ENCODE results near the gene COMMD7. TPM values are rescaled to one million over a fixed set of nuclear protein-coding genes. Genes with fewer than 3 reads are reported as not detected.

The COMMD7 gene
- total and polyA plus RNA-seq, 2 of the 4 experiments (the other 2 are of a cell fraction): 51.8 to 67.5 TPM

DNA sequence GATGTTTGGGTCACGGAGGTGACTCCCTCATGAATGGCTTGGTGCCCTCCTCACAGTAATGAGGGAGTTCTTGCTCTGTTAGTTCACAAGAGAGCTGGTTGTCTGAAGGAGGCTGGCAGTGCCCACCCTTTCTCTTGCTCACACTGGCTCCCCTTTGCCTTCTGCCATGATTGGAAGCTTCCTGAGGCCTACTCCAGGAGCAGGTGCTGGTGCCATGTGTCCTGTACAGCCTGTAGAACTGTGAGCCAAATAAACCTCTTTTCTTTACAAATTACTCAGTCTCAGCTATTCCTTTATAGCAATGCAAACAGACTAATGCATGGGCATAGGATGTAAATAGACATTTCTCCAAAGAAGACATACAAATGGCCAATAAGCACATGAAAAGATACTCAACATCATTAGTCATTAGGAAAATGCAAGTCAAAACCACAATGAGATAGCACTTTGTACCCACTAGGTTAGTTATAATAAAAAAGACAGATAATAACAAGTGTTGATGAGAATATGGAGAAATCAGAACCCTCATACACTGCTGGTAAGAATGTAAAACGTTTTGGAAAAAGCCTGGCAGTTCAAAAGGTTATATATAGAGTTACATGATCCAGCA lies 87.3 kb downstream of the COMMD7 start:
- no peak for DNase-seq
- H3K9me3 ChIP-seq (ENCODE audit: control insufficient read depth, insufficient read depth, low read length): no peaks in the 10 kb centered on the region
- H4K91ac ChIP-seq (ENCODE audit: insufficient read depth, low read depth, low read length): no peak overlapping the region

More for the DNA sequence above, 87.3 kb downstream of the COMMD7 start:
- no peak overlapping the region for H3K18ac ChIP-seq (ENCODE audit: low read depth, low read length)
- no peak overlapping the region for H3K9ac ChIP-seq (ENCODE audit: low read depth, low read length)
- H2BK120ac ChIP-seq (ENCODE audit: low read depth, low read length): no peak overlapping the region
- H3K27me3 ChIP-seq (ENCODE audit: control insufficient read depth, insufficient read depth, low read length): peaks cover 5% of the 10 kb centered on the region
- no peak overlapping the region for H3K27ac ChIP-seq (ENCODE audit: insufficient read depth, low read length)
- H3K23ac ChIP-seq (ENCODE audit: low read depth, low read length): no peak overlapping the region
- H4K8ac ChIP-seq (ENCODE audit: low read depth in 2 of 2, low read length in 2 of 2): no peak overlapping the region
- in situ Hi-C loops (cut with MboI; ENCODE audit: low sequenced_read_pairs): loop anchor here (25.0 kb wide), 1 partner anchor 819 kb away; the partner anchor contains the start of gene FOXS1
- H2AK5ac ChIP-seq (ENCODE audit: low read depth, low read length): no peak overlapping the region
- no peak overlapping the region for H2BK15ac ChIP-seq (ENCODE audit: low read depth, low read length)
- ChIA-PET POLR2A (ENCODE audit: unreplicated experiment) (no interaction called here), CTCF (no interaction called here)
- H3K56ac ChIP-seq (ENCODE audit: extremely low read depth, insufficient read depth, low read length): no peak overlapping the region
- BruUV-seq (replicated peaks): no TSS peak
- intact Hi-C loops (cut with micrococcal nuclease): no loop called here
- no peak overlapping the region for H4K5ac ChIP-seq (ENCODE audit: low read depth, low read length)
- dilution Hi-C loops (cut with HindIII; ENCODE audit: low sequenced_read_pairs, unreplicated experiment): no loop called here
- H2BK5ac ChIP-seq (ENCODE audit: low read depth, low read length, poor library complexity, severe bottlenecking): no peak overlapping the region
- no peak overlapping the region for H2BK20ac ChIP-seq (ENCODE audit: low read depth, low read length)
- no peak for ATAC-seq (ENCODE audit: low read depth)
- no peaks in the 10 kb centered on the region for H3K36me3 ChIP-seq (ENCODE audit: control insufficient read depth, insufficient read depth, low read length)
- no peak overlapping the region for H3K14ac ChIP-seq (replicated peaks; ENCODE audit: low read depth, low read length)
- no peaks in the 10 kb centered on the region for H3K4me1 ChIP-seq (ENCODE audit: control insufficient read depth, insufficient read depth, low read length)
- H2AFZ ChIP-seq (replicated peaks; ENCODE audit: low read length, poor library complexity): no peak overlapping the region
- no peak overlapping the region for H3K4me2 ChIP-seq (ENCODE audit: low read depth, low read length)
- TF ChIP-seq ELK1 (IDR thresholded peaks at IDR 0.05; ENCODE audit: borderline replicate concordance, low read depth, low read length): no peak
- H3K79me1 ChIP-seq (ENCODE audit: low read depth in 1 of 2, low read length in 2 of 2): no peaks in the 10 kb centered on the region
- no CpG with 5 or more reads among the region's 2 CpGs for WGBS, 2 experiments (ENCODE audit: extremely low coverage in 2 of 2, insufficient read length in 1 of 2)
- no peaks in the 10 kb centered on the region for H3K9me1 ChIP-seq (ENCODE audit: insufficient read depth, low read length)
- no peak overlapping the region for H3K4me3 ChIP-seq (ENCODE audit: insufficient read depth, low read depth, low read length)
- no peak overlapping the region for H2AK9ac ChIP-seq (replicated peaks; ENCODE audit: low read depth, low read length, poor library complexity)
- no peaks in the 10 kb centered on the region for H4K20me1 ChIP-seq (ENCODE audit: insufficient read depth, low read length)
- no peak overlapping the region for H3K4ac ChIP-seq (ENCODE audit: low read depth, low read length)

All from IMR-90 (cell line).